Middle frontal gyrus (tissue), 1 donor: ENCODE results near the gene NCDN.
"Not testable (repeated sequence)": the region's sequence is repeated elsewhere in the genome, so short reads cannot be mapped to it uniquely, and the experiment has no call there.

Experiments
- DNase-seq: peaks from one replicate; pipeline ENCODE4 v3.0.0-alpha.2; 2015; ENCODE audit warnings: low spot score; ENCODE audit errors: extremely low spot score

NCDN gene

DNA sequence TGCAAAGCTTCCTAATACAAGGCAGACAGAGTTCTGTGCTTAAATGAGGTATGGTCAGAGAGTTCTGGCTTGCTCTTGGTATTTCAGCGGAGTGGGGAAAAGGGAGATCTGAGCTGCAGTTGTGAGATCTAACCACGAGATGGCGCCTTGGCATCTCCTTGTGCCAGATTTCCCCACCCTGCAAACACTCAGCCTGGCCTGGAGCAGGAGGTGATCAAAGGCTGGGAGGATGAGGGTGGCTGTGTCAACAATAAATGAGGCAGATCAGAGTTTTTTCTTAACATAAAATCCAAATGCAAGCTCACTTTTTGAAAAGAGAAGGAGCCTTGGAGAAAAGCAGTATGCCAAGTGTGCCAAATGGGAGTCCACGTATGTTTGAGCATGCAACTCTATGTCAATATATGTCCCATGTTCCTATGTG is 11.4 kb downstream of the NCDN start:
- peak; percentile 53 for DNase-seq

- no peak for DNase-seq
Observed at GRCh38 chr1:35569936-35570335, 12.3 kb downstream of the NCDN start.

- DNase-seq, result no peak
Observed at GRCh38 chr1:35570589-35571137, 13.1 kb downstream of the NCDN start.

DNA sequence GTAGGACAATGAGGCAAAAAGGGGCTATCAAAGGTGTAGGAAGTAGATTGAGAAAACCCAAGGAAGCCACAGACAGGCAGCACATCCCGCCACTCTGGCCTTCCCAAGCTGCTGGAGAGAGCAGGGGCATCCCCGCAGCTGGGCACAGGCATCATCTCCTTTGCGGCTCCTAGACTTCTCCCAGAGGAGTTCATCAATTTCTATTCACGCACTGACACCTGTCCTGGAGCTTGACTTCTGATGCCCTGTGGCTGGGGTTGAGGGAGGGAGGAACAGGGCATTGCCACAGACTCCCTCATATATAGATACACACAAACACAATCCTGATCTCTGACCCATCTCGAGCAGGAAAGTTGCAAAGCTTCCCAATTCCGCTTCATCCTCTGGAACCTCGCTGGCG is 13.7 kb downstream of the NCDN start:
- DNase-seq, result no peak

DNA sequence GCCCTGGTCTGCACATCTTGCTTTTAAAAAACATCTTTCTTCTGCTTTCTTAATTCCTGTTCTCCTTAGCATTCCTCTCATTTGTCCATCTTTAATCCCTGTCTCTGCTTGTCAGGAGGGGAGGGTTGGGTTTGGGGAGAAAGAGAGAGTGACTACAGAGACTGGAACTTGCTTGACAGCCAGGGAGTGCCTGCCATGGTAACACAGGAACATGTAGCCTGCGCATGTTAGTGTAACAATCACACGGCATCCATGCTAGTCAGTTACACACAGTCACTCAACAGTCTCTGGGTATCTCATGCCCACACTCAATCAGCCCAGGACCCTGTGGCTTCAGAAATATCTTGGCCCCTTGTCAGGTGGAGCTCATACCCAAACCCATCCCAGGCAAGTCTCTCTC is 14.7 kb downstream of the NCDN start:
- DNase-seq, result no peak

DNA sequence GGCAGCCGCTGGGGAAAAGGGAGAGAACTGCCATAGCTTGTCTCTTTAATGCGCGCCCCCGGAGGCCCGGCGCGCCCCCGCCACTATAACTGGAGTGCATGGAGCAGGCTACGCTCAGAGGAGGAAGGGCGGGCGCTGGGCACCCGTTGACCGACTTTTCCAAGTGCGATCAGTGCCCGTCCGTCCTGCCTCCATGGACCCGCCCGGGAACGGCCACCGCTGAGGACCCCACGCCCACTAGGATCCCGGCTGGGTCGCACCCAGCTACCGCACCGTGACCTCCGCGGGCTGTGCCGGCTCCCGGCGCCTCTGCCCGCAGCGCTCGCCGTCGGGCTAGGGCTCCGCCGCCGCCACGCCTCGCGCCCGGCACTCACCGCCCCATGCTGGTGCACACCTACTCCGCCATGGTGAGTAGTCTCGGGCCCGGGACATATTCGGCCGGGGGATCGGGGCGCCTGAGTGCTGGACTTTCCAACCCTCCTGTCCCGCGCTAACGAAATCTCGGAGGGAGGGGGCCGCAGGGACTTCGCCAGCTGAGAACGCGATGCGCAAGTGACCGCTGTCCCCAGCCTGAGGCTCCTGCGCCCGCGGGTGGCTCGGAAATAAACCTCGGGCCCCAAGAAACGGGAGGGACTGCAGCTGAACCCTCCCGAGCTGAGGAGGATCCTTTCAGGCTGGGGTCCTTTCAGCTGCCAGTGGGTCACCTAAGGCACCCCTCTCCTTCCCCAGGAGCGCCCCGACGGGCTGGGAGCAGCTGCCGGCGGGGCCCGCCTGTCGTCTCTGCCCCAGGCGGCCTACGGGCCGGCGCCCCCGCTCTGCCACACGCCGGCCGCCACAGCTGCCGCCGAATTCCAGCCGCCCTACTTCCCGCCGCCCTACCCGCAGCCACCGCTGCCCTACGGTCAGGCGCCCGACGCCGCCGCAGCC is 15.9 kb downstream of the NCDN start, which contains the start of gene TFAP2E:
Gene TFAP2E, plus strand, starts transcription at position 117 of the 927 bp plus-strand sequence. Its CDS starts 264 bp downstream, at position 381.
- no peak for DNase-seq

- no peak for DNase-seq
Observed at GRCh38 chr1:35574125-35574654, 16.6 kb downstream of the NCDN start.

DNA sequence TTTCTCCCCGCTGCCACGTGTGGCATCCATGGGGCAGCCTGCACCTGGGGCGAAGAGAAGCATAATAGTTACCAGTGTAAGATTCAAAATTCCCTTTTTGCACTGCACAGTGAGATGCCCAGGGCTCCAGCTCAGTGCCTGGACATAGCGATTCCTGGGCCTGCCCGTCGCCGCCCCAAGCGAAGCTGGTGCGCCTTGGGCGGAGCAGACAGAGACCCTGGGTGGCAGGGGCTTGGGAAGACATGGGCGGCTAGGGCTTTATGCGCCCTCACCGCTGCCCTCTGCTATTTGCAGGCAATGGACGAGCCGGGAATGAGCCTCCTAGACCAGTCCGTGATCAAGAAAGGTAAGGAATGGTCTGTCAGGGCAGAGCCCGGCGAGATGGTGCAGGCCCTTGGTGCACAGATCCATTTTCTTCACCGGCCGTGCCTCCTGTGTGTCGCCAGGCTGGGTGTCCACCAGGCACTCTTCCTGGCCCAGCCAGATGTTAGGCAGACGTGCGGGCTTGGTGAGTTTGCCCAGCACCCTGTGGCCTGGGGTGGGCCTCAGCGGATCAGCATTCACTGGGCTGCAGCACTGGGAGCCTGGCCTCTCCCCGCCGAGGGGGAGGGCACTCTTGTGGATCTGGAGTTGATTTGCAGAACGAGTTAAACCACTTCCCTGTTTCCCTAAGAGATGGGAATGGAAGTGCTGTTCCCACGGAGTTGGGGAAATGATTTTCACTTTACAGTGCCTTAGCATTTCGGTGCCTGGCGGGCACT is 17.2 kb downstream of the NCDN start:
- no peak for DNase-seq

- DNase-seq, result no peak
Observed at GRCh38 chr1:35575416-35575958, 17.9 kb downstream of the NCDN start.

- DNase-seq, result no peak
Observed at GRCh38 chr1:35576061-35576765, 18.6 kb downstream of the NCDN start.

DNA sequence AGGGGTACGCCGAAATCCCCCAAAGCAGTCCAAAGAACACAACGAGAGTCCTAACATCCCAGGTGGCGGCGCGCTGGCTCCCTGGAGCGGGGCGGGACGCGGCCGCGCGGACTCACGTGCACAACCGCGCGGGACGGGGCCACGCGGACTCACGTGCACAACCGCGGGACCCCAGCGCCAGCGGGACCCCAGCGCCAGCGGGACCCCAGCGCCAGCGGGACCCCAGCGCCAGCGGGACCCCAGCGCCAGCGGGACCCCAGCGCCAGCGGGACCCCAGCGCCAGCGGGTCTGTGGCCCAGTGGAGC is 19.1 kb downstream of the NCDN start:
- DNase-seq, result not testable (repeated sequence)

- no peak for DNase-seq
Observed at GRCh38 chr1:35577071-35577998, 19.7 kb downstream of the NCDN start.

GRCh38 chr1:35580949-35581388 is 23.4 kb downstream of the NCDN start:
- no peak for DNase-seq

DNA sequence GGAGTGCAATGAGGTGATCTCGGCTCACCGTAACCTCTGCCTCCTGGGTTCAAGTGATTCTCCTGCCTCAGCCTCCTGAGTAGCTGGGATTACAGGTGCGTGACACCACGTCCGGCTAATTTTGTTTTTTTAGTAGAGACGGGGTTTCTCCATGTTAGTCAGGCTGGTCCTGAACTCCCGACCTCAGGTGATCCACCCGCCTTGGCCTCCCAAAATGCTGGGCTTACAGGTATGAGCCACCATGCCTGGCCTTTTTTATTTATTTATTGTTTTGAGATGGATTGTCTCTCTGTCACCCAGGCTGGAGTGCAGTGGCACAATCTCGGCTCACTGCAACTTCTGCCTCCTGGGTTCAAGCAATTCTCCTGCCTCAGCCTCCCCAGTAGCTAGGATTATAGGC is 24.0 kb downstream of the NCDN start:
- DNase-seq, result not testable (repeated sequence)

- no peak for DNase-seq
Observed at GRCh38 chr1:35585281-35585680, 27.7 kb downstream of the NCDN start.

- not testable (repeated sequence) for DNase-seq
Observed at GRCh38 chr1:35585805-35586204, 28.2 kb downstream of the NCDN start.

DNA sequence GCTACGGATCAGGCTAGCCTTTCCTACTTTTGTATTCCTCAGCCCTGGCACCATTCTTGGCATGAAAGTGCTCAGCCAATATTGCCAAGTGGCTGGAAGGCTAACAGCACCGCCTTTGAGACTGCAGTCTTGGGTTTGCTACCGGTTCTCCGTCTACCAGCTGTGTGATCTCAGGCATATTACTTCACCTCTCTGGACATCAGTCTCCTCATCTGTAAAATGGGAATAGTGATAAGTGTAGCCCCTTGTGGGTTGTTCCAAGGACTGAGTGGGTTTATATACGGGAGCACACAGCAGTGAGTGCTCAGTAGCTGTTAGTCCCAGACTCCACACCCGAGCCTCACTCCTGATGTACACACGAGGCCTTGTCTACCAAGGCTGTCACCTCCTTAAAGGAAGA is 29.2 kb downstream of the NCDN start:
- no peak for DNase-seq

DNA sequence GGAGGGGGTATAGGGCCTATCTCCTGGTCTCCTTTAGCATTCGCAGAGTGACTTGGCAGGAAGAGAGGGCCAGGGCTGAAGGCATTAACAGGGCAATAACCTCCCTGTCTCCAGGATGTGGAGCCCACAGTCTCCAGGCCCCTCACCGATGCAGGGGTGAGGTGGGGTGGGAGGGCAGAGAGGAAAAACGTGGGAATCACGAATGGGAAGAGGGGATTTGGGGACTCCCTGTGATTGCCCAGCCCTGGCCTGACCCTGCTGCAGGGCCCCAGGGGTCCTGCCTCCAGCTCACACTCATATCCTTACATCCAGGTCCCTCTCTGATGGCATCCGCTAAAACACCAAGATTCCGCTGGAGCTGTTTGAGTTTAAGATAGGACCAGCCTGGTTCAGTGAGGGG is 30.1 kb downstream of the NCDN start:
- no peak for DNase-seq

DNA sequence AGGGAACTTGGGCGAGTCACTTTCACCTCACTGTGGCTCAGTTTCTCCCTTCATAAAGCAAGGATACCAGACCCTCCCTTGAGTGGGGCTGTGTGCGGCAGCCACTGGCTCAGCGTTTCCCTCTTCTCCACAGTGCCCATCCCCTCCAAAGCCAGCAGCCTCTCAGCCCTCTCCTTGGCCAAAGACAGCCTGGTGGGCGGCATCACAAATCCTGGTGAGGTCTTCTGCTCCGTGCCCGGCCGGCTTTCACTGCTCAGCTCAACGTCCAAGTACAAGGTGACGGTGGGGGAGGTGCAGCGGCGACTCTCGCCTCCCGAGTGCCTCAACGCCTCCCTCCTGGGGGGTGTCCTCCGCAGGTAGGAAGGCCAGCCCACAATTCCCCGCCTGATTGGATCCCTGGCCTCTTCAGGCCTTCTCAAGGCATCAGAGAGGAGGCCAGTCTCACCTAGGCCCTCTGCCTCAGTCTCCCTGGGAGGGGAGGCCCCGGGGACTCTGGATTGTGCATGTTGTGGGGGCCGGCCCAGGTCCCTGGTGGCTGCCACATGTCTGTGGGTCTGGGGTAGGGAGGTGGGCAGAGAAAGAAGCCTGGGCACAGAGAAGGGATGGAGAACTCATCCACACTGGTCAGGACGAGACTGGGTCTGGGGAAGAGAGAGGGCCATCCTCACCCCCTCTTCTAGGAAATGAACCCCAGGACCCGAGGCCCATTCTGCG is 30.8 kb downstream of the NCDN start:
- DNase-seq, result no peak
